Right lobe of liver (tissue), 6 donors: ENCODE results near the gene ACTL7B. TPM values are rescaled to one million over a fixed set of nuclear protein-coding genes. Genes with fewer than 3 reads are reported as not detected.
"Not testable (repeated sequence)": the region's sequence is repeated elsewhere in the genome, so short reads cannot be mapped to it uniquely, and the experiment has no call there.

Experiments
- ATAC-seq, 4 donors: fragments of 200-7000 bp; cut with Tn5 transposase; one replicate each; pipeline ENCODE4 v1.9.1; 2020; ENCODE audit warnings: mild to moderate bottlenecking in 4 of 4, moderate library complexity in 4 of 4
- DNase-seq, 3 donors: peaks; one replicate each; pipeline ENCODE4 v3.0.0-alpha.2; 2020
- H3K27ac ChIP-seq, 3 donors: fragments of 200-600 bp; one replicate each; pipeline ENCODE4 v1.8.0; 2022
- H3K27me3 ChIP-seq, 2 donors: fragments of 200-600 bp; one replicate each; pipeline ENCODE4 v1.8.0; 2022
- H3K36me3 ChIP-seq, 4 donors: fragments of 200-600 bp; sonication (generic) in 1 of 4; one replicate each; pipeline versions ENCODE4 v1.5.1 to v1.8.0; 2017 to 2022; ENCODE audit warnings: control low read depth in 1 of 4
- H3K4me1 ChIP-seq, 4 donors: fragments of 200-600 bp; sonication (generic) in 1 of 4; one replicate each; pipeline versions ENCODE4 v1.5.1 to v1.8.0; 2017 to 2022; ENCODE audit warnings: control low read depth in 1 of 4
- H3K4me3 ChIP-seq, 3 donors: fragments of 200-600 bp; one replicate each; pipeline ENCODE4 v1.8.0; 2022
- H3K9me3 ChIP-seq, 4 donors: fragments of 200-600 bp; sonication (generic) in 1 of 4; one replicate each; pipeline versions ENCODE4 v1.5.1 to v1.8.0; 2017 to 2022; ENCODE audit warnings: control low read depth in 1 of 4
- CTCF ChIP-seq, 4 donors: fragments of 200-600 bp in 3 of 4; fragments of 450-650 bp in 1 of 4; IDR thresholded peaks; one replicate each; pipeline versions ENCODE4 v1.5.1 to v1.8.0; 2016 to 2022; ENCODE audit warnings: antibody characterized with exemption in 4 of 4, mild to moderate bottlenecking in 2 of 4
- POLR2A ChIP-seq: fragments of 450-650 bp; IDR thresholded peaks from one replicate; pipeline ENCODE4 v1.6.1; 2017; ENCODE audit warnings: antibody characterized with exemption, mild to moderate bottlenecking
- WGBS: methylation state at CpG from one replicate; pipeline ENCODE4 v1.1.6; 2018; ENCODE audit warnings: low coverage, low lambda C conversion rate; ENCODE audit not compliant: insufficient coverage; ENCODE audit errors: missing lambda C conversion rate; 5-methylcytosine and 5-hydroxymethylcytosine counted together
- intact Hi-C, 2 donors: fragments of 100-400 bp; cut with DNase I; formaldehyde crosslinking; loops; one replicate each; pipeline versions ENCODE4 v1.11.2 to v1.14.1; 2022
- total RNA-seq, 6 experiments: library from RNA; depleted of rRNA in 2 of 6; stranded (reverse); fragments of >200 nt in 2 of 6; fragmentation: NEBNext Ultra II Directional in 3 of 6; extraction: Animal tissue kit (Norgen Biotek cat#: 25700) in 3 of 6; gene quantifications; one replicate each; pipeline versions ENCODE4 v1.1.0 to v1.2.4, GENCODE V29; 2016 to 2023
- donor health status: DM: no; HTN: yes; CAD: no.
- donor health status: DM: no; HTN: no; CAD: no.
- donor health status: DM: no; HTN: no; CAD: no.
- donor health status: DM: no; HTN: yes; CAD: no.
- donor health status: DM: no; HTN: yes; CAD: no.

The ACTL7B gene
- total RNA-seq, 6 experiments from 2014 or later = not detected

GRCh38 chr9:108842610-108843295, 13.0 kb downstream of the ACTL7B start:
- DNase-seq (no peak), ATAC-seq (no peak)
- Histone ChIP-seq H3K27ac (no peak overlapping the region), H3K36me3 (no peaks in the 10 kb centered on the region), H3K9me3 (no peaks in the 10 kb centered on the region), H3K4me1 (no peaks in the 10 kb centered on the region), H3K27me3 (no peaks in the 10 kb centered on the region), H3K4me3 (no peak overlapping the region)
- intact Hi-C loops = no loop called here
- no peak for TF ChIP-seq POLR2A
- 61% methylated on average over 9 of the region's 16 CpGs for WGBS

- H3K4me1 ChIP-seq, DNase-seq, H3K36me3 ChIP-seq, H3K4me3 ChIP-seq, H3K27ac ChIP-seq, H3K9me3 ChIP-seq, ATAC-seq, H3K27me3 ChIP-seq, intact Hi-C loops: not testable (repeated sequence)
- WGBS = 62% methylated on average over 4 of the region's 5 CpGs
Observed at GRCh38 chr9:108839561-108839960, 16.2 kb downstream of the ACTL7B start.

GRCh38 chr9:108838017-108838416, 17.8 kb downstream of the ACTL7B start:
- Histone ChIP-seq H3K4me1 (no peaks in the 10 kb centered on the region), H3K9me3 (no peaks in the 10 kb centered on the region), H3K27me3 (no peaks in the 10 kb centered on the region), H3K27ac (no peak overlapping the region), H3K36me3 (no peaks in the 10 kb centered on the region), H3K4me3 (no peak overlapping the region)
- DNase-seq = no peak
- WGBS = 76% methylated on average over 6 of the region's 6 CpGs
- no peak for ATAC-seq
- intact Hi-C loops = no loop called here
- no peak for TF ChIP-seq CTCF (IDR thresholded peaks at IDR 0.05)

GRCh38 chr9:108837530-108837929, 18.3 kb downstream of the ACTL7B start:
- ATAC-seq (no peak), DNase-seq (no peak)
- TF ChIP-seq POLR2A (no peak), CTCF (IDR thresholded peaks at IDR 0.05) (no peak)
- no peaks in the 10 kb centered on the region for H3K9me3 ChIP-seq
- H3K36me3 ChIP-seq = no peaks in the 10 kb centered on the region
- H3K27ac ChIP-seq = no peak overlapping the region
- intact Hi-C loops = no loop called here
- H3K27me3 ChIP-seq = no peaks in the 10 kb centered on the region
- no peaks in the 10 kb centered on the region for H3K4me1 ChIP-seq
- no peak overlapping the region for H3K4me3 ChIP-seq
- 51% methylated on average over 3 of the region's 4 CpGs for WGBS

GRCh38 chr9:108836781-108837180, 19.0 kb downstream of the ACTL7B start:
- ATAC-seq (no peak), DNase-seq (no peak)
- TF ChIP-seq CTCF (IDR thresholded peaks at IDR 0.05) (no peak), POLR2A (no peak)
- 90% methylated on average over 4 of the region's 5 CpGs for WGBS
- Histone ChIP-seq H3K27me3 (no peaks in the 10 kb centered on the region), H3K27ac (no peak overlapping the region), H3K4me1 (no peaks in the 10 kb centered on the region), H3K9me3 (no peaks in the 10 kb centered on the region), H3K4me3 (no peak overlapping the region), H3K36me3 (no peaks in the 10 kb centered on the region)
- intact Hi-C loops = no loop called here
